Right cardiac atrium (tissue), 5 donors: Measurements from ENCODE around the gene TBL1X. TPM values are rescaled to one million over a fixed set of nuclear protein-coding genes. Genes with fewer than 3 reads are reported as not detected.

Source experiments
- ATAC-seq, 2 donors: fragments of 200-7000 bp; cut with Tn5 transposase; one replicate each; pipeline versions ENCODE4 v1.8.0 to v1.9.1; 2020; ENCODE audit warnings: moderate library complexity in 2 of 2, mild to moderate bottlenecking in 1 of 2
- DNase-seq, 3 donors: peaks; one replicate each; pipeline ENCODE4 v3.0.0-alpha.2; 2020
- H3K27ac ChIP-seq: one replicate; pipeline ENCODE4 v1.5.1; 2013; ENCODE audit warnings: mild to moderate bottlenecking, low read length, control low read depth, moderate library complexity
- H3K27me3 ChIP-seq: one replicate; pipeline ENCODE4 v1.6.1; 2013; ENCODE audit not compliant: control insufficient read depth, insufficient read depth
- H3K4me1 ChIP-seq: one replicate; pipeline ENCODE4 v1.6.1; 2013; ENCODE audit warnings: low read length; ENCODE audit not compliant: control insufficient read depth, insufficient read depth
- H3K4me3 ChIP-seq: one replicate; pipeline ENCODE4 v1.5.1; 2013; ENCODE audit warnings: low read length, control low read depth
- H3K9me3 ChIP-seq: one replicate; pipeline ENCODE4 v1.6.1; 2013; ENCODE audit warnings: low read length; ENCODE audit not compliant: control insufficient read depth
- WGBS: extraction: QIAGEN DNeasy Blood & Tissue Kit; methylation state at CpG from one replicate; pipeline ENCODE4 v1.1.7; 2013; 5-methylcytosine and 5-hydroxymethylcytosine counted together
- intact Hi-C, 4 donors: fragments of 100-400 bp; cut with DNase I; formaldehyde crosslinking; loops; one replicate each; pipeline versions ENCODE4 v1.11.0 to v1.14.0; 2022 to 2023
- polyA plus RNA-seq: library from polyadenylated mRNA; stranded (reverse); fragments of 200-250 nt; gene quantifications from one replicate; pipeline ENCODE4 v1.2.3, GENCODE V29; 2013
- total RNA-seq, 4 donors: library from RNA; stranded (reverse); fragmentation: NEBNext Ultra II Directional; extraction: Animal tissue kit (Norgen Biotek cat#: 25700); gene quantifications; one replicate each; pipeline ENCODE4 v1.2.1, GENCODE V29; 2021
- donor health status: healthy with polysubstance abuse.
- donor health status: DM: no; HTN: yes; CAD: no.
- donor health status: DM: no; HTN: no; CAD: no.
- donor health status: DM: no; HTN: yes; CAD: no; lungs with severe emphysema.
- donor health status: DM: yes; HTN: yes; CAD: no.

TBL1X gene
- total and polyA plus RNA-seq, 5 donors, result 5.1 to 16.3 (median 13.4) TPM

DNA sequence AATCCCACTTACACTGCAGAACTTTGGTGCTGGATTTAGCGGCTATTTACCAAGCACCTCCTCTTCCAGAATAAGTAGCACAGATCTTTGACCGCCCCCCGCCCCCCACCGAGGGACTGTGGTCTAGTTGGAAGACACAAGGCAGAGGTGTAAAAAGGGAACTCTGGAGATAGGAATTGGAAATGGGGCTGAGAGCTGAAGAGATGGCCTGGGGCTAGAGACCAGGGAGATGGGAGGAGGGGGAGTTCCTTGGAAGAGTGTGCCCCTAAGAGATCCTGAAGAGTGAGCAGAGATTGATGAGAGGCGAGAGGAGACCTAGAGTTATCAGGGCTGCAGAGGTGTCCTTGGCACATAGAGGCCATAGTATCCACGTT is 55.3 kb downstream of the TBL1X start:
- ATAC-seq (no peak), DNase-seq (no peak)
- H3K4me3 ChIP-seq, result no peak overlapping the region
- intact Hi-C loops, result no loop called here
- H3K4me1 ChIP-seq, result peaks cover 11% of the 10 kb centered on the region
- 73% methylated on average over 6 of the region's 6 CpGs for WGBS
- H3K27me3 ChIP-seq, result no peaks in the 10 kb centered on the region
- H3K27ac ChIP-seq, result no peak overlapping the region
- H3K9me3 ChIP-seq, result no peaks in the 10 kb centered on the region

DNA sequence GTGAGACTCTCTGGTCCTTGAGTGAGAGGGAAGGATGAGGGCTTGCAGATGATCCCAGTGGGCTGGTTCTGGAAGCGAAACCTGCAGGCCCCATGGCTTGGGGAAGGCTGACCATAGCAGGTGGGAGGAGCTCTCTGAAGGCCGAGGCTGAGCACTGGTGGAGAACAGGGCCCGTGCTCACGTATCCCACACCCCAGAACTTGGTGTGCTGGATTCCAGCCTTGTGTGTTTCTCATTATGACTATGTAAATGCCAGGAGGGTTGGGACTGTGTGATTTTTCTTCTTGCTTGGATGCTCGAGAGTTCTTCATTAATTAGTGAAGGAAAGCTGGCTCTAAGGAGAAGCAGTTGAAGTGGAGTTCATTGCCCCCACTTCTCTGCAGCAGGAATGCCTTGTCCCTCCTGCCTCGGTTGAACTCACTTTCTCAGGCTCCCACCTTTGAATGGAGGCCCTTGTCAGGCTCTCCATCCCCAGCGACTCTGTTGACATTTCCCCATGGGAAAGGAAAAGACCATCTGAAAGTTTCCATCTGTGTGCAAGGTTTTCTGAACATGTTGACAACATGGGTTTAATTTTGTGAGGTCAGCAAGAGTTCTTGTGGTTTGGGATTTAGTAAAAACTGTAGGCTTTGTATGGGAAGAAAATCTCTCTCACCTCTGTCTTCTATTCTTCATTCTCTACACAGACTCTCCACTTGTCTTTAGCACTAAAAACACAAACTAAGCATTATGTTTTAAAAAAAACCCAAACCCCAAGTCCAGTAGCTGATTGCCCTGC is 57.7 kb downstream of the TBL1X start:
- DNase-seq (no peak), ATAC-seq (no peak)
- no peak overlapping the region for H3K27ac ChIP-seq
- H3K4me3 ChIP-seq, result no peak overlapping the region
- H3K4me1 ChIP-seq, result peaks cover 10% of the 10 kb centered on the region
- WGBS, result 69% methylated on average over 7 of the region's 7 CpGs
- intact Hi-C loops, result no loop called here
- H3K27me3 ChIP-seq, result no peaks in the 10 kb centered on the region
- H3K9me3 ChIP-seq, result no peaks in the 10 kb centered on the region

DNA sequence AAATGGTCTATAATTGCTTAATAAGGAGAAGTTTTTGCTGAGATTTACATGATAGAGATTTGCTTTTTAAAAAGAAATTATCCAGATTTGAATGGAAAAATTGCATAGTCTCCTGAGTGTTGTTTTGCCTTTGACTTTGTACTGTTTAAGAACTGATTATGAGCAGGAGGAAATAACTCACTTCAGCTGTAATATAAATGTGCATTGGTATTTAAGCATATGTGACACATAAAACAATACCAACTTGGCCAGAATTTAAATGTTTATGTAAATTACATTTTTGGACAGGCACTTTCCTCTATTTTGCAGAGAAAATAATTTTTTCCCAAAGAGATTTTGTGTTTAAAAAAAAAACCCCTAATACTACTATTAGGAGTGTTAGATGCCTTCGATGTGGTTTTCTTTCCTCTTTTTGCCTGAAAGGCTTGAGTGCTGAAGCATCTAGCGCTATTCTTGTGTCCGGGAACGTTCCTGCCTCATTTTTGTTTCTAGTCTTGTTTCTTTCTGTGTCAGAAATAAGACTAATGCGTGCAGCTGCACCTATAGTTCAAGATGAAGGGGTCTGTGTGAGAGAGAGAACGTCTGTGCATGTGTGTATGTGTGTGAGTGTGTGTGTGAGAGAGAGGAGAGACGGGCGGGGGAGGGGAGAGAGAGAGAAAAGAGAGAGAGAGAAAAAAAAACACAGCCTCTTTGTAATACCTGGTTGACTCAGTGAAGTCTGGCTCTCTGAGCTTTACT is 60.8 kb downstream of the TBL1X start:
- Histone ChIP-seq H3K4me1 (peaks cover 4% of the 10 kb centered on the region), H3K27me3 (no peaks in the 10 kb centered on the region), H3K4me3 (no peak overlapping the region), H3K27ac (no peak overlapping the region), H3K9me3 (no peaks in the 10 kb centered on the region)
- ATAC-seq, result no peak
- DNase-seq, result no peak
- 45% methylated on average over 8 of the region's 8 CpGs for WGBS
- intact Hi-C loops, result no loop called here

DNA sequence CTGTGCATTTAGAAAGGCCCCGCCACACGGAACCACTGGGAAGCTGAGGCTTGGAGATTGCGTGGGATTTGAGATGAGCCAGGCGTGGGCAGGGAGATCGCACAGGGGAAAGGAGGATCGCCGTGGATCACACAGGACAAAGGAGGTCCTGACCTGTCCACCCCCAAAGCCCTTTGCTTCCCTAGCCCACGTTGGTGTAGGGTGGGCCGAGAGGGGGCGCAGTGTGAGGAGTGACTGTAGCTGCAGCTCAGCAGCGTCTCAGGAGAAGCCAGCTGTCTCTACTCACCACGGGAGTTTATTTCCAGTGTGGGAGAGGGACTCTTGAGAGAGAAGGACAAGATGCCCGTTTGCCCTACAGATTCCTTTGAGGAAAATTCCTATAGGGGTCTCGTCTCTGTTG is 62.1 kb downstream of the TBL1X start:
- Histone ChIP-seq H3K27me3 (no peaks in the 10 kb centered on the region), H3K27ac (no peak overlapping the region), H3K4me1 (peaks cover 4% of the 10 kb centered on the region), H3K9me3 (no peaks in the 10 kb centered on the region), H3K4me3 (no peak overlapping the region)
- no peak for DNase-seq
- no peak for ATAC-seq
- 85% methylated on average over 14 of the region's 14 CpGs for WGBS
- intact Hi-C loops, result no loop called here

DNA sequence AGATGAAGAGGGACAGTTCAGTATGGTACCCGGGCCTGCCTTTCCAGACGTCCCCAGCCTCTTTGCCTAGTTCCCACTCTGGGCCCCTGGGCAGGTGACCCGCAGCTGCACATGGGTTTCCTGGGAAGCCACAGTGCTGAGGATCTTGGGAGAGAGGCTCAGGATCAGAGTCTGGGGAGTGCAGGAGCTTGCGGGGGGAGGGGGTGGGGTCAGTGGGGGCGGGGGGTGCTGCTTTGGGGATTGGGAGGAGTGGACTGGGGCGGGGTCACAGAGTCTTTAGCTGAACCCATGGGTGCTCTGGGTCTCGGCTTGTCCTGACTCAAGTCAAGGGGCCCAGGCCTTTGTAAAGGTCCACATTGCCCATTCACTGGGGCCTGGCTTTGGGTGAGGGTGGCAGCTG is 63.6 kb downstream of the TBL1X start:
- Histone ChIP-seq H3K27ac (no peak overlapping the region), H3K27me3 (no peaks in the 10 kb centered on the region), H3K9me3 (no peaks in the 10 kb centered on the region), H3K4me3 (no peak overlapping the region), H3K4me1 (peaks cover 5% of the 10 kb centered on the region)
- ATAC-seq, result no peak
- WGBS, result 92% methylated on average over 7 of the region's 7 CpGs
- intact Hi-C loops, result no loop called here
- DNase-seq, result no peak

DNA sequence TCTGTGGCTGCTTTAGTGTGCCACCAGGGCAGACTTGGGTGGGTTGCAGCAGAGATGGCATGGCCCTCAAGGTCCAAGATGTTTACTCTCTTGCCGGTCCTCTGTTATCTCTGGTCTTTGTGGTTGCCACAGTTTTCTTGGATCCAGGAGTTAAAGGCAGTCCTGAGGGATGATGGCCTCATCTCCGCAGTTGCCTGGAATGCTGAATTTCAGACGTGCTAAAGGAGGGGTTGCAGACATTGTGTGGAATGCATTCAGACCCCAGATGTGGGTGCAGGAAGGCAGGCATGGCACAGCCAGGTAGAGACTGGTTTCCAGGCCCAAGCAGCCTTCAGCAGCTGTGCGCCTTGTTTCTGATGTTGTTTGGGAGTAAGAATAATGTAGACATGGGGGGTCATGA is 64.4 kb downstream of the TBL1X start:
- H3K4me1 ChIP-seq, result peaks cover 5% of the 10 kb centered on the region
- 70% methylated on average over 4 of the region's 4 CpGs for WGBS

DNA sequence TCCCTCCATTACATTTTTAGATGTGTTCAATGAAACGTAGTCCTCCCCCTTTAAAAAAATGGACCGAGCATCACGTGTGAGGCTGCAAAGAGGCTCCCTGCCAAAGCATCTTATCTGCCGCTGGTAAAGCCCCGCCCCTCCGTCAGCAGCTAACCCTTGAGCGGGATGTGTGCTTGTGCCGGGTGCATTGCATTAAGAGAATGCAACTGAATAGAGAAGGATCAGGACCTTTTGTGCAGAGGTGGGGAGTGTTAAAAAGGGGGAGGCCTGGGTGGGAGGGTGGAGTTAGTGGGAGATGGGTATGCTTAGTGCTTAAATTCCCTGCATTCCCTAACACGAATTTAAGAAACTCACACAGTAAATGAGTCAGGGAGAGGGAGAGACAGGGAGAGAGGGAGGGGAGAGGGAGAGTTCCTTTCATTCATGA is 66.0 kb downstream of the TBL1X start:
- Histone ChIP-seq H3K4me3 (no peak overlapping the region), H3K9me3 (no peaks in the 10 kb centered on the region), H3K27ac (no peak overlapping the region), H3K27me3 (no peaks in the 10 kb centered on the region), H3K4me1 (peaks cover 7% of the 10 kb centered on the region)
- intact Hi-C loops, result no loop called here
- 2% methylated on average over 9 of the region's 9 CpGs for WGBS
- peak; percentile 90 to 94 for ATAC-seq
- peak; percentile 79 to 91 (median 89) for DNase-seq

More for the DNA sequence above, 64.4 kb downstream of the TBL1X start:
- Histone ChIP-seq H3K27ac (no peak overlapping the region), H3K9me3 (no peaks in the 10 kb centered on the region), H3K4me3 (no peak overlapping the region), H3K27me3 (no peaks in the 10 kb centered on the region)
- no peak for DNase-seq
- intact Hi-C loops, result no loop called here
- no peak for ATAC-seq

DNA sequence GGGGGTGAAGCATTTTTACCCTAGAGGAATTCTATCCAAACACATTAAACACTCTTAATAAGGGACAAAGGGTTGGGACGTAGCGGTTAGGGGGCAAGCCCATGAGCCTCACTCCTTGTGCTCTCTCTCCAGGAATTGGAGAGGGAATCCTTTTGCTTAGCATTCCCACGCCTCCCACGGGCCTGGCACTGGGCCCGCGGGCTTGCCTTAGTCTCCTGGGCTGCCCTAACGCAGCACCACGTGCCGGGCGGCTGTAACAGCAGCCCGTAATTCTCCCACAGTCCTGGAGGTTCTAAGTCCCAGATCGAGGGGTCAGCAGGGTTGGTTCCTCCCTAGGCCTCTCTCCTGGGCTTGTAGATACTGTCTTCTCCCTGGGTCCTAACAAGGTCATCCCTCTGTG is 67.5 kb downstream of the TBL1X start:
- no peaks in the 10 kb centered on the region for H3K9me3 ChIP-seq
- DNase-seq, result peak; percentile 55 to 82 (median 77)
- intact Hi-C loops, result no loop called here
- H3K4me3 ChIP-seq, result no peak overlapping the region
- H3K4me1 ChIP-seq, result peaks cover 7% of the 10 kb centered on the region
- ATAC-seq, result peak; percentile 55 to 67
- no peaks in the 10 kb centered on the region for H3K27me3 ChIP-seq
- no peak overlapping the region for H3K27ac ChIP-seq
- WGBS, result 23% methylated on average over 12 of the region's 12 CpGs

DNA sequence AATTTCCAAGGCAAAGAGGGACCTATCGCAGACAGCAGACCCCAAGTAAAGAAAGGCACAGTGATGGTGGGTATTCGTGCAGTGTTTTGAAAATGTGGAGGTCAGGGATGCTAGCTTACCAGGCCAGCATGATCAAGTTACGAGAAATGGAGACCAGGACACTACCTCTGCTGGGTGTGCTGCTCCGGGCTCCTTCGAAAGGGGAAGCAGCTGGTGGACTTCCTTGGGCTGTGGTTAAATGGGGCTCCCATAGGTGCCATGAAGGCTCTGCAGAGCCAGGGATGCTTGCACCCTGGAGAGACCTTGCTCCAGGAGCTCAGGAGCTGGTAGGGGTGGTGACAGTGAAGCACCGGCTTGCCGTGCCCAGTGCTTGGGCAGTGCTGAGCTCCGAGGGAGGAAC is 68.8 kb downstream of the TBL1X start:
- Histone ChIP-seq H3K9me3 (no peaks in the 10 kb centered on the region), H3K27me3 (no peaks in the 10 kb centered on the region), H3K4me3 (no peak overlapping the region), H3K27ac (no peak overlapping the region), H3K4me1 (peaks cover 9% of the 10 kb centered on the region)
- no peak for ATAC-seq
- no peak for DNase-seq
- 91% methylated on average over 8 of the region's 8 CpGs for WGBS
- intact Hi-C loops, result no loop called here

DNA sequence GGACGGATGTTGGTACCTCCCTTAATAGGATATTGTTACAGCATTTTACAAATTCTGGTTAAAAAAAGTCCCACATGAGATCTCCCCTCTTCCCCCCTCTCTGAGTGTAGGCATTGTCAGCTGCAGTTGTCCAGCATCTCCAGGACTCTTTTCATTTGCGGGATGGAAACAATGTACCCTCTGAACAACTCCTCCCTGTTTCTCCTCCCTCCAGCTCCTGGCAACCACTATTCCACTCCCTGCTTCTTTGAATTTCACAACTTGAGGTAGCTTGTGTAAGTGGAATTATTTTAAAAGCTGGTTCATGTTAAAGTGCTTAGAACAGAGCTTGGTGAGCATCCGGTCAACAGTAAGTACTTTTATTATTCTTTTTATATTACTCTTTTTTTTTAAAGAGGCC is 69.8 kb downstream of the TBL1X start:
- 18% methylated on average over 3 of the region's 3 CpGs for WGBS

DNA sequence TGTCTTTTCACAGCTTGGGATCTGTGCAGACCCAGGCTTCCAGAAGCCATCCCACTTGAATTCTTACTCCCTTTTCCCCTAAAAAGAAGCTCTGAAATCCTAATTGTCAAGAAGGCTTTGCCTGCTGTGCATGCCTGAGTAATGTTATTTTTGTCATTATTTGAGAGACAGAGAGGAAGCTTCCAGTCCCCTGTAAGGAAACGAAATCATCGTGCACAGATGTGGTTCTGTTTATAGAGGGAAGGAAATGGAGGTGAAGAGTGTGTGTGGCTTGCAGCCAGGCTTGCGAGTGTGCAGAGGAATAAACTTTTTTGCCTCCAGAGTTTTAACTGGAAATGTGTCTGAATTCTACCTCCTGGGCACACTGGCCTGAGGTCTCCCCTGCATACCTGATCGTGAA is 70.2 kb downstream of the TBL1X start:
- DNase-seq, result no peak
- Histone ChIP-seq H3K27me3 (no peaks in the 10 kb centered on the region), H3K9me3 (no peaks in the 10 kb centered on the region), H3K27ac (no peak overlapping the region), H3K4me1 (peaks cover 10% of the 10 kb centered on the region), H3K4me3 (no peak overlapping the region)
- WGBS, result 28% methylated on average over 4 of the region's 4 CpGs
- no peak for ATAC-seq
- intact Hi-C loops, result no loop called here

More for the DNA sequence above, 69.8 kb downstream of the TBL1X start:
- H3K9me3 ChIP-seq, result no peaks in the 10 kb centered on the region
- no peak overlapping the region for H3K27ac ChIP-seq
- DNase-seq (no peak), ATAC-seq (peak in 1 of 2 donors; percentile 38)
- peaks cover 10% of the 10 kb centered on the region for H3K4me1 ChIP-seq
- intact Hi-C loops, result no loop called here
- no peaks in the 10 kb centered on the region for H3K27me3 ChIP-seq
- no peak overlapping the region for H3K4me3 ChIP-seq
